ENCODE results near the gene RSPRY1.

- TF ChIP-seq RCOR1 (IDR thresholded peaks at IDR 0.05; ENCODE audit: insufficient replicate concordance, low read length) (no peak), CTCF (conservative IDR thresholded peaks at IDR 0.05; ENCODE audit: low read depth, low read length) (no peak), POLR2A (IDR thresholded peaks at IDR 0.05; ENCODE audit: low read depth, low read length) (no peak; the same call in 1 of the 2 replicates), MXI1 (IDR thresholded peaks at IDR 0.05; ENCODE audit: borderline replicate concordance, low read depth, low read length) (0 out of 2 replicates have a peak, but pooled peaks have one; percentile 25), RFX5 (IDR thresholded peaks at IDR 0.05; ENCODE audit: low read depth, low read length) (no peak), RAD21 (IDR thresholded peaks at IDR 0.05; ENCODE audit: low read length) (no peak), ELK1 (IDR thresholded peaks at IDR 0.05; ENCODE audit: borderline replicate concordance, low read depth, low read length) (no peak), USF2 (IDR thresholded peaks at IDR 0.05; ENCODE audit: low read depth, low read length) (no peak), CEBPB (IDR thresholded peaks at IDR 0.05; ENCODE audit: low read depth, low read length) (no peak), MAZ (IDR thresholded peaks at IDR 0.05; ENCODE audit: borderline replicate concordance, low read depth, low read length) (no peak), MAFK (IDR thresholded peaks at IDR 0.05; ENCODE audit: low read depth, low read length) (no peak), NFE2L2 (IDR thresholded peaks at IDR 0.05; ENCODE audit: low read depth, low read length) (no peak), FOS (IDR thresholded peaks at IDR 0.05; ENCODE audit: low read depth, low read length) (no peak)
Measured at GRCh38 chr16:57185446-57185944, 634 bp upstream of the RSPRY1 start.
